Measurements from ENCODE around the gene TMEM94. TPM values are rescaled to one million over a fixed set of nuclear protein-coding genes. Genes with fewer than 3 reads are reported as not detected.
"Not testable (repeated sequence)": the region's sequence is repeated elsewhere in the genome, so short reads cannot be mapped to it uniquely, and the experiment has no call there.

TMEM94 gene
- total RNA-seq, 1 experiment from 2014 or later = 109 TPM

- Mint-ChIP-seq H3K27ac (ENCODE audit: unreplicated experiment) (no peak overlapping the region), H3K4me3 (ENCODE audit: unreplicated experiment) (no peak overlapping the region), H3K36me3 (ENCODE audit: insufficient read depth, unreplicated experiment) (no peaks in the 10 kb centered on the region), H3K4me1 (ENCODE audit: low read depth, unreplicated experiment) (peaks cover 12% of the 10 kb centered on the region), H3K27me3 (ENCODE audit: insufficient read depth, unreplicated experiment) (no peaks in the 10 kb centered on the region), H3K9me3 (ENCODE audit: unreplicated experiment) (no peaks in the 10 kb centered on the region)
- TF ChIP-seq CTCF (IDR thresholded peaks at IDR 0.05; ENCODE audit: insufficient read depth in 1 of 2, low read depth in 1 of 2, low read length in 1 of 2, severe bottlenecking in 1 of 2, unreplicated experiment in 1 of 2) = no peak
- H3K9me3 ChIP-seq = no peaks in the 10 kb centered on the region
- CTCF ChIA-PET = interaction anchor here (0.6 kb wide), 1 partner anchor 10 kb away, joined by 3 read pairs; no protein-coding TSS in a partner anchor
- no peak for DNase-seq
- intact Hi-C loops (cut with micrococcal nuclease; ENCODE audit: unreplicated experiment) = no loop called here
- POLR2A ChIA-PET = no interaction called here
- H3K27me3 ChIP-seq (replicated peaks; ENCODE audit: control insufficient read depth, insufficient read depth, low read length) = no peaks in the 10 kb centered on the region
- H3K36me3 ChIP-seq (ENCODE audit: control insufficient read depth, insufficient read depth, low read length) = no peaks in the 10 kb centered on the region
- no TSS peak for BruUV-seq (replicated peaks)
- no peak overlapping the region for H3K4me3 ChIP-seq (ENCODE audit: low read depth, low read length)
- peaks cover 18% of the 10 kb centered on the region for H3K4me1 ChIP-seq
Observed at GRCh38 chr17:75440738-75441448, 15.5 kb upstream of the TMEM94 start.

- intact Hi-C loops (cut with micrococcal nuclease; ENCODE audit: unreplicated experiment) = loop anchor here (1.0 kb wide), 1 partner anchor 12 kb away; no protein-coding TSS in a partner anchor
- H3K36me3 ChIP-seq (ENCODE audit: control insufficient read depth, insufficient read depth, low read length) = no peaks in the 10 kb centered on the region
- CTCF ChIA-PET = interaction anchor here (0.8 kb wide), 1 partner anchor 306 kb away, joined by 3 read pairs; no protein-coding TSS in a partner anchor
- Mint-ChIP-seq H3K9me3 (ENCODE audit: unreplicated experiment) (no peaks in the 10 kb centered on the region), H3K27ac (ENCODE audit: unreplicated experiment) (peak overlapping the region; percentile 71), H3K27me3 (ENCODE audit: insufficient read depth, unreplicated experiment) (no peaks in the 10 kb centered on the region), H3K36me3 (ENCODE audit: insufficient read depth, unreplicated experiment) (no peaks in the 10 kb centered on the region), H3K4me1 (ENCODE audit: low read depth, unreplicated experiment) (peaks cover 7% of the 10 kb centered on the region), H3K4me3 (ENCODE audit: unreplicated experiment) (no peak overlapping the region)
- H3K9me3 ChIP-seq = no peaks in the 10 kb centered on the region
- no TSS peak for BruUV-seq (replicated peaks)
- H3K27me3 ChIP-seq (replicated peaks; ENCODE audit: control insufficient read depth, insufficient read depth, low read length) = no peaks in the 10 kb centered on the region
- no peak for TF ChIP-seq CTCF (IDR thresholded peaks at IDR 0.05; ENCODE audit: insufficient read depth in 1 of 2, low read depth in 1 of 2, low read length in 1 of 2, severe bottlenecking in 1 of 2, unreplicated experiment in 1 of 2)
- no peak overlapping the region for H3K4me3 ChIP-seq (ENCODE audit: low read depth, low read length)
- H3K4me1 ChIP-seq = peaks cover 18% of the 10 kb centered on the region
- peak; percentile 51 to 54 for DNase-seq
- POLR2A ChIA-PET = interaction anchor here (1.1 to 1.8 kb wide), 2 partner anchors 13 to 17 kb away, joined by 3 to 18 read pairs; no protein-coding TSS in a partner anchor
Observed at GRCh38 chr17:75442168-75443103, 14.0 kb upstream of the TMEM94 start.

- no peak for DNase-seq
- Mint-ChIP-seq H3K36me3 (ENCODE audit: insufficient read depth, unreplicated experiment) (no peaks in the 10 kb centered on the region), H3K27me3 (ENCODE audit: insufficient read depth, unreplicated experiment) (no peaks in the 10 kb centered on the region), H3K9me3 (ENCODE audit: unreplicated experiment) (no peaks in the 10 kb centered on the region), H3K4me3 (ENCODE audit: unreplicated experiment) (no peak overlapping the region), H3K27ac (ENCODE audit: unreplicated experiment) (no peak overlapping the region), H3K4me1 (ENCODE audit: low read depth, unreplicated experiment) (peaks cover 14% of the 10 kb centered on the region)
- H3K4me3 ChIP-seq (ENCODE audit: low read depth, low read length) = no peak overlapping the region
- ChIA-PET POLR2A (no interaction called here), CTCF (interaction anchor here (0.7 kb wide), 1 partner anchor 10 kb away, joined by 4 read pairs; no protein-coding TSS in a partner anchor)
- no peaks in the 10 kb centered on the region for H3K9me3 ChIP-seq
- no peaks in the 10 kb centered on the region for H3K36me3 ChIP-seq (ENCODE audit: control insufficient read depth, insufficient read depth, low read length)
- no peak for TF ChIP-seq CTCF (IDR thresholded peaks at IDR 0.05; ENCODE audit: insufficient read depth in 1 of 2, low read depth in 1 of 2, low read length in 1 of 2, severe bottlenecking in 1 of 2, unreplicated experiment in 1 of 2)
- H3K27me3 ChIP-seq (replicated peaks; ENCODE audit: control insufficient read depth, insufficient read depth, low read length) = no peaks in the 10 kb centered on the region
- H3K4me1 ChIP-seq = peaks cover 18% of the 10 kb centered on the region
- intact Hi-C loops (cut with micrococcal nuclease; ENCODE audit: unreplicated experiment) = no loop called here
- no TSS peak for BruUV-seq (replicated peaks)
Observed at GRCh38 chr17:75445296-75445695, 11.1 kb upstream of the TMEM94 start.

- H3K36me3 ChIP-seq (ENCODE audit: control insufficient read depth, insufficient read depth, low read length); POLR2A ChIA-PET; H3K9me3 ChIP-seq; H3K27me3 Mint-ChIP-seq (ENCODE audit: insufficient read depth, unreplicated experiment); H3K9me3 Mint-ChIP-seq (ENCODE audit: unreplicated experiment); H3K27me3 ChIP-seq (replicated peaks; ENCODE audit: control insufficient read depth, insufficient read depth, low read length); H3K4me3 ChIP-seq (ENCODE audit: low read depth, low read length); H3K27ac Mint-ChIP-seq (ENCODE audit: unreplicated experiment); DNase-seq; H3K4me3 Mint-ChIP-seq (ENCODE audit: unreplicated experiment); BruUV-seq (replicated peaks); H3K36me3 Mint-ChIP-seq (ENCODE audit: insufficient read depth, unreplicated experiment); intact Hi-C loops (cut with micrococcal nuclease; ENCODE audit: unreplicated experiment): not testable (repeated sequence)
- peaks cover 10% of the 10 kb centered on the region for H3K4me1 Mint-ChIP-seq (ENCODE audit: low read depth, unreplicated experiment)
- CTCF ChIA-PET = interaction anchor here (0.7 kb wide), 2 partner anchors 11 to 12 kb away, joined by 4 to 5 read pairs; no protein-coding TSS in a partner anchor
- H3K4me1 ChIP-seq = peaks cover 13% of the 10 kb centered on the region
Observed at GRCh38 chr17:75445896-75446295, 10.5 kb upstream of the TMEM94 start.
